ENCODE results near the gene SELPLG. TPM values are rescaled to one million over a fixed set of nuclear protein-coding genes. Genes with fewer than 3 reads are reported as not detected.
"Not testable (repeated sequence)": the region's sequence is repeated elsewhere in the genome, so short reads cannot be mapped to it uniquely, and the experiment has no call there.

The SELPLG gene, protein sequence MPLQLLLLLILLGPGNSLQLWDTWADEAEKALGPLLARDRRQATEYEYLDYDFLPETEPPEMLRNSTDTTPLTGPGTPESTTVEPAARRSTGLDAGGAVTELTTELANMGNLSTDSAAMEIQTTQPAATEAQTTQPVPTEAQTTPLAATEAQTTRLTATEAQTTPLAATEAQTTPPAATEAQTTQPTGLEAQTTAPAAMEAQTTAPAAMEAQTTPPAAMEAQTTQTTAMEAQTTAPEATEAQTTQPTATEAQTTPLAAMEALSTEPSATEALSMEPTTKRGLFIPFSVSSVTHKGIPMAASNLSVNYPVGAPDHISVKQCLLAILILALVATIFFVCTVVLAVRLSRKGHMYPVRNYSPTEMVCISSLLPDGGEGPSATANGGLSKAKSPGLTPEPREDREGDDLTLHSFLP
- total RNA-seq: 4.3 TPM

DNA sequence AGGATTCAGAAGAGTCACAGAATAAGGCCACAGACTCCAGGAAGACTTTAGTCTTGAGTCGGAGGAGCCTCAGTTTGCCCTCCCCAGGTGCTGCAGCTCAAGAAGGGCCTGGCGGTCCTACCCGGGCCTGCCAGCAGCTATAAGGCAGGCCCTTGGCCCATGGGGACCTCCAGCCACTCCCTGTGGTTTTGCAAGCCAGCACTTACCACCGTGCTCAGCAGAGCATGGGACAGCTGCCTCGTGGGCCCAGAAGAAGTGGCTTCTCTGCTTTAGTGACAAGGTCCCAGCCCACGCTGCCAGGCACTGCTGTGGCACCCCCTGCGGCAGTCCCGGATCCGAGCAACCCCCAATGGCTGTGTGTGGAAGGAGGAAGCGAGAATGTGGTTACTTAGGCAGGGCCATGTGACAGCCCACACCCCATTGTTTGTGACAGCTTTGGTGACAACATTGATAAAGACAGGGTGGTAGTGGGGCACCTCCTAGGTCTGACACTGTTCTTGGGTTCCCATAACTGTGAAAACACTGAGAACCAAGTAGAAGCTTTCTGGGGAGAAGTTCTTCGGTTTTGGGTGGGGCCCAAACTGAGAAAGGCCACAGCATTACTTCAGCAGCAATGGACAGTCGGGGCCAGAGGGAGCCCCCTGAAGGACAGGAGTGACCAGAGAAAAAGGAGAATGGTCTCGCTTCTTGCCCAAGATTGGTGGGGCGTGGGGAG lies at the start of gene SELPLG:
Gene SELPLG (minus strand): TSS at position 361 of the 715 bp plus-strand sequence. CDS start 9,587 bp downstream, outside the sequence.
- peak; percentile 67 for DNase-seq (ENCODE audit: low spot score)

DNA sequence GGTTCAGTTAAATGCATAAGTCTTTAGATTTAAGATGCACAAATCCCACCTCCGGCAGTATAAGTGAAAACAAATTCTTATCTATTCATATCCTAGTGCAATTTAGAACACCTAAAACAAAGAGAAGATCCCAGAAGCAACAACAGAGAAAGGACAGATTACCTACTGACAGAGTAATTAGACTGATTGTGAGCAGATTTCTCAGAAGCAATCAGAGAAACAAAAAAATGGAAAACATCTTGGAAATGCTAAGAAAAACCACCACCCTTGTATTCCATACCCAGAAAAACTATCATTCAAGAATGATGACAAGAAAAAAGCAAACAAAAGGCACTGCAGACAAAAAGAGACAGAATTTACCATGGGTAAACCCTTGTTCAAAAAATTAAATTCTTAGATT lies 47.6 kb upstream of the SELPLG start:
- DNase-seq (ENCODE audit: low spot score): no peak

DNA sequence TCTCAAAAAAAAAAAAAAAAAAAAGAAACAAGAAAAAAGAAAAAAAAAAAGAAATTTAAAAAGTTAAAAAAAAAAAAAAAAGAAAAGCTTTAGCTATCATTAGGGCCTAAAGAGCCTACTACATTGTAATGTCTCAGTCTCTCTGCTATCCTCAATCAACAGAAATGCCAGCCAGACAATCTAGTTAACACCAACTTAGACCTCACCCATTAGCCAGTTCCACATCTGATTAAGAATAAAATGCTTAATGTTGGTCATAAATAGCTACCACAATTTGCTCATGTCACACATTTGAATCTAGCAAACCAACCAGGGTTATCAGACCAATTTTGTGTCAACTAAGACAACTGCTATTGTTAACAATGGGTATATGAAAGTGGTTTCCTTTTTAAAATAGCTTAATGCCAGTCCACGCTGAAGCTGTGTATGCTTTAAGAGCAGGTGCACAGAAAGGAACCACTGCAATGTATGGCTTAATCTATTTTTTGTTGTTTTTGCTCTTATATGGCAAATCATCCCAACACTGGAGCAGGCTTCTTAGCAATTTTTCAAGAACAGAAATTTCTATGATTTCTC lies 45.5 kb upstream of the SELPLG start:
- DNase-seq (ENCODE audit: low spot score): no peak

DNA sequence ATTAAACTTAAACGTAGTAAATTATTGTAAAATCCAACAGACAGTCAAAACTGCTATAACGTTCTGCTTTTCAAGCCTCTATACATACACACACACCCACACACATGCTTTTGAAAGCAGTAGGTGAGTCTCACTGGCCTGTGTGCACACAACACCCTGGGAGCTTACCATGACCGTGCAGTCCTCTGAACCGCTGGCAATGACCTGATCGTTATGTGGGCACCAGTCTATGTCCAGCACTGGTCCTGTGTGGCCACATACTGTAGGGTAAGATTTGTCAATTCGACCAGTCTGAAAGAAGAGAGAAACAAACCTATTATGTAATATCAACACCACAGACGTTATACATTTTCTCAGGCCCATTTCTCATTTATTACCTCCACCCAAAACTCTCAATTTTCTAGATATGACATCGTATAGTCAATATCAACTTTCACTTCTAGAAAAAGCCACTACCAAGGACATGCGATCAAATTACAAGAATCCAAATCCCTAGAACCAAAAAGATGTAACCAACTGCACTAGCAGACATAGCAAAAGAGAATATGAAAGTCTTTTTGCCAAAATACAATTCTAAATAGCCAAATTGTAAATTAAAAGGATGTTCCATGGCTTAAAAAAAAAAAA lies 44.5 kb upstream of the SELPLG start:
- no peak for DNase-seq (ENCODE audit: low spot score)

DNA sequence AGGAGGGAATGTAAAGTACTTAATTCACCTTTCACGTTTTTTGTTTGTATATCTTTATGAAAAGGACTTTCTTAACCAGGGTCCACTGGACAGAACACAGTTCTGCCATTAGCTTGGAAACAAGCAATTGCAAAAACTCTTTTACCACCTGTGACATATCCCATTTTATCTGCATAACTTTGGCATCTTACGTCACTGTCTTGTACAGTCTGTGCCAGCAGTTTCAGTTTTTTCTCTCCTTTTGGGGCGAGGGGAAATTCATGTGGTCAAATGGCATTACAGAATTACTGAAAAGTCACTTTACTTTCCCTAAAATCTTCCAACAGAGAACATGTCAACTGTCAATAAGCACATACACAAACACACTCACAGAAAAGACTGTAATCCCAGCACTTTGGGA lies 43.7 kb upstream of the SELPLG start:
- no peak for DNase-seq (ENCODE audit: low spot score)

DNA sequence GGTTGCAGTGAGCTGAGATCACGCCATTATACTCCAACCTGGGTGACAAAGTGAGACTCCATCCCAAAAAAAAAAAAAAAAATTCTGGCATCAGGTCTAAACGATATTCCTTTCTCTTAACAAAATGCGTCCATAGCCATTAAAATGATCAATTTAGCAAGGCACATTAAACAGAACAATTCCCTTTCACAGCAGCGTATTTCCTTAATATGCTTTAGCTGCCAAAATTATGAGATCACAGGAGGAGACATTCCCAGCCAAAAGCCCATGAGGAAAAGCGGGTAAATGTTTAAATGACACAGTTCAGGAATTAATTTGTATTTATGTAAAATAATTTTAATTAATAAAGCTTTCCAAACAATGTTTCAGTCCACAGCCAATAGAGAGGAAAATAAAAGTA lies 43.0 kb upstream of the SELPLG start:
- DNase-seq (ENCODE audit: low spot score): no peak

DNA sequence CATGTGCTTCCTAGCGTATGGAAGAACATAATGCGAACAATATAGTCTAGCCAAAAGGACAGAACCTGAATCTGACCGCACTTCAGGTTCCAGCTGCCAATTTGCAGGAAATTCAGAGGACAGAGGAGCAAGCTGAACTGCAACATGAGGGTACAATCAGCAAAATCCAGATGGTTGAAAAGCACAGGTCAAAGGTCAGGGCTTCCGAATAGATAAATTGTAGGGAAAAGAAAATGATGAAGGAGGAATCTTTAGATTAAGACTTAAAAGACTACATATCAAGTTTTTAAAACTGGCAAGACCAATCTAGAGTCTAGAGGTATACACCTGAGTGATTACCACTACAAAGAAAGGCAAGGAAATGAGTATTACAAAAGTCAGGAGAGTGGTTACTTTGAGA lies 42.1 kb upstream of the SELPLG start:
- no peak for DNase-seq (ENCODE audit: low spot score)

DNA sequence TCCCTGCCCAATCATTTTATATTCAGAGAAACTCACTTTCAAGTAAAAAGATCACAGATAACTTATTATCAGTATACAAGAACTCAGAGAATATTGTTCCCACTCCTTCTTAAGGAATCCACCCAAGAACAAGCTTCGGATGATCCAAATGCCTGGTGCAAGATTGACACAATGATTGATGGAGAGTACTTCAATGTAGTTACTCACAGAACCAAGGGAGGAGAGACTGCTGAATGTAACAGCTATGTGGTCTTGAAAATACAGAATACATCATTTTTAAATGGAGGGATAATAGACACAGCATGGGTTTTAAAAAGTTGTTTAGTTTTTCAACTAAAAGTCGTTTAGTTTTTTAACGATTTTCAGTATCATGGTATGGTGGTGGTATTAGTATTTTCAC lies 38.4 kb upstream of the SELPLG start:
- no peak for DNase-seq (ENCODE audit: low spot score)

DNA sequence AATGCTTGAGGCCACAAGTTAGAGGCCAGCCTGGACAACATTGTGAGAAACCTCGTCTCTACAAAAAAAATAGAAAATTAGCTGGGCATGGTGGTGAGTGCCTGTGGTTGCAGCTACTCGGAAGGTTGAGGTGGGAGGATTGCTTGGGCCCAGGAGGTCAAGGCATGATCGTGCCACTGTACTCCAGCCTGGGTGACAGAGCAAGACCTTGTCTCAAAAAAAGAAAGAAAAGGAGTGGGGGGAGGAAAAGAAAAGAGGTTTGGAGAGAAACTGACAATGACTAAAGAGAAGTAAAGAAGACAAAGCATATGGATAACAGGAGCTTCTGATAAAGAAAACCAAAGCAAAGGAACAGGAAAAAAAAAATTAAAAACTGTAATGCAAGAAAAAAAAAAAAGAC lies 37.4 kb upstream of the SELPLG start:
- DNase-seq (ENCODE audit: low spot score): no peak

DNA sequence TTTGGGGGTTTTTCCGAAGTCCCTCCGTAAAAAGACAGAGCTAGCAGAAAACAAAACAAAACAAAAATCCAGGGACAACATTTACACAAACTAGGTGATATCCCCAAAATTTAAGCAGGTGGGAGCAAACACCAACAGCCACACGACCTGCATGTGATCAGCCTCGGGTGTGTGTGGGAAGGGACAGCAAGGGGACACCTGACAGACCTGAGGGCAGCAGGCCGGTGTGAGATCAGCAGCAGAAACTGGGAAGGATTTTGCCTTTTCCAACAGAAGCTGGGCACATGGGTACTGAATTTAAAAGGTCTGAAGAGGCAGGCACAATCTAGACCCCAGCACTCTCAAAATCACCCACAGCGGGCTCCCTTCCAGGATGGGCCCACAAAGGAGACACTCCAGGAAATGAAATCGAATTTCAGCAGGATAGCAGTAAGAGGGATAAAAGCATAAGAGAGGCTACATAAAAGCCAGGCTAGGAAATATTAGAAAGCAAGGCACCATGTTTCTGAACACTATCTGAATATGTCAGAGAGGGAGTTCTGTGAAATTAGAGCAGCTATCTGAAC lies 36.5 kb upstream of the SELPLG start:
- DNase-seq (ENCODE audit: low spot score): no peak

DNA sequence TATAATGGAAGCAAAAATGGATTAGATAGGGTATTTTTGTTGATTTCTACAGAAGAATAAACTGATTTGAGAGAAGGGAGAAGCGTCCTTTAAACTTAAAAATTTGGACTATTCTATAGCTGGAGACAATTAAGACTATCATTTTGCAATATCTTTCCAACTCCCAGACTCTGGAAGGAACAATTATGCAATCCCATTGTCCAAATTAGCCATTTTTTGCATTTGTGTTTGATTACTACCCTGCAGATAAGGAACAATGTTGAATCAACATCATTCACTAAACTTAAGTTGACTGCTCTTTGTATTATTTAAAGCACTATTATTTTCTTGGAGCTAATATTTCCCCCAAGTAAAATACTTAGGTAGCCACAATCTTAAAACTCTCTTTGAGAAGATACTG lies 34.8 kb upstream of the SELPLG start:
- no peak for DNase-seq (ENCODE audit: low spot score)

DNA sequence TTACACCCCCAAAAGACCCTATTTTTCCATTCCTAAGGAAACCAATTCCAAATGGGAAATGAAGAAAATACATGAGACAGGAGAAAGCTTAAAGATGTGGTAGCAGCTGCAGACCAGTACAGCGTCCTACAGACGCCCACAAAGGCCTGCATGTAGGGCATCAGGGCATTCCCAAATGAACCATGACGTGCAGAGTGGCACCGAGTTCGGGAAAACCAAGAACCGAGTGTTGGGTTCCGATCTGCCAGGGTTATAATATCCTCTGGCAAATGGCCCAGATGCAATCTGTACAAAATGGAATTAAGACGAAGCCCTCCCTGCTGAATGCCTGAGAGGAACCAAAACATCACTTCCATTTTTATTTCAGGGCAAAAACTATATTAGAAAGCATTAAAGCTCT lies 34.4 kb upstream of the SELPLG start:
- no peak for DNase-seq (ENCODE audit: low spot score)

DNA sequence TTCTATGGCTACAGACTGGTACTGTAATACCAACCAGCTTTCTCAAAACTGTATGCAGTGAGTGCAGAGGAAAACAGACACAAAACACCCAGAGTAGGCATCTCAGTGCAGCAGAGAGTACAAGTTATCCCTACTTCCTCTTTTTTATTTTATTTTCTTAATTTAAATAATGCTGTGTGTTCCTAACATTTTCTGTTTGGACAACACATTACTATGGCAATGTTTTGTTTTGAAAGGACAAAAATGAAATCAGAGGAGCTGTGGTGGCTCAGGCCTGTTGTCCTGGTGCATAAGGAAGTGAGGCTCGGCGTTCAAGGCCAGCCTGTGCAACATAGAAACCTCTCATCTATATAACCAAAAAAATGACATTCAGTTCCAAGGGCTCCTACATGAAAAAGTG lies 33.7 kb upstream of the SELPLG start:
- DNase-seq (ENCODE audit: low spot score): no peak

DNA sequence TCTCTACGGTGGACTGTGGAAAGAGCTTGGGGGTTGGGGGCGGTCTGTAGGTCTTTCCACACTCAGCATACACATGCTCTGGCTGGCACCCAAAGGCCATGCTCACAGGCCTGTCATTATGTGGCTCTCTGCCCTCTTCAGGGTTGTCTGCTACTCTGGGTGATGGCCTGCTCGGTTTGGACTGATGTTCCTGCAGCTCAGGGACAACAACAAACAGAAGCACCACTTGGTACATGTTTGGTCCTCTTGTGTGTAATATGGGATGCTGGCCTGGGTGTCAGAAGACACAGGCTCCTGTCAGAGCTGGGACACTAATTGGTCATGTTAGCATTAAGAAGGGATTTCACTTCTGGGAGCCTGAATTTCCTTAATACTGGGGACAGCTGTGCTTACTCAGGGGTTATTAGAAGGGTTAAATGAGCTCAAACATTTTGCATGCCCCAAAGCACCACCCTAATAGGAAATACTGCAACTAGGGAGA lies 32.7 kb upstream of the SELPLG start:
- DNase-seq (ENCODE audit: low spot score): no peak

DNA sequence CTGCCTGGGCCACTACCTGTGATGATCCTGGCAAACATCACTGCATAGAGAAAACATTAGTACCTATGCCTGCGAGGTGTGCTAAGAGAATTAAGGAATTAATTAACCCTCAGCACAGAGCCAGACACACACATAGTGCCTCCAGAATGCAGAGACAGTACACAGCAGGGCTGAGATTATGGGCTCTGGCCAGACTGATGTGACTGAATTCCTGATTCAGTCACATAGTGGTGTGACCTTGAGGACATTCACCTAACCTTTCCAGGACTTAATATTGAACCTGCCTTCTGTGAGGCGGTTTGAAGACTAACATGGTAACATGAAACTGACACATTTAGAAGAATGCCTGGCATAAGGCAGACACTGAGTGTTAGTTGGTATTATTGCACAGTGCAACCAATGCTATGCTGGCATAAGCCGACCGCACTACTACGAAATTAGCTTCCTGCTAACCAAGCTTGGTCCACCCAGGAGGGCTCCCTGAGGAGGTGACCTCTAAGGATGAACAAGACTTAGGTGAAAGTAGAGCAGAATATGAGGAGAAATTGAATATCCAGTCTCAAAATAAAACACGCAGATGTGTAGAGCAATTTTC lies 32.0 kb upstream of the SELPLG start:
- no peak for DNase-seq (ENCODE audit: low spot score)

DNA sequence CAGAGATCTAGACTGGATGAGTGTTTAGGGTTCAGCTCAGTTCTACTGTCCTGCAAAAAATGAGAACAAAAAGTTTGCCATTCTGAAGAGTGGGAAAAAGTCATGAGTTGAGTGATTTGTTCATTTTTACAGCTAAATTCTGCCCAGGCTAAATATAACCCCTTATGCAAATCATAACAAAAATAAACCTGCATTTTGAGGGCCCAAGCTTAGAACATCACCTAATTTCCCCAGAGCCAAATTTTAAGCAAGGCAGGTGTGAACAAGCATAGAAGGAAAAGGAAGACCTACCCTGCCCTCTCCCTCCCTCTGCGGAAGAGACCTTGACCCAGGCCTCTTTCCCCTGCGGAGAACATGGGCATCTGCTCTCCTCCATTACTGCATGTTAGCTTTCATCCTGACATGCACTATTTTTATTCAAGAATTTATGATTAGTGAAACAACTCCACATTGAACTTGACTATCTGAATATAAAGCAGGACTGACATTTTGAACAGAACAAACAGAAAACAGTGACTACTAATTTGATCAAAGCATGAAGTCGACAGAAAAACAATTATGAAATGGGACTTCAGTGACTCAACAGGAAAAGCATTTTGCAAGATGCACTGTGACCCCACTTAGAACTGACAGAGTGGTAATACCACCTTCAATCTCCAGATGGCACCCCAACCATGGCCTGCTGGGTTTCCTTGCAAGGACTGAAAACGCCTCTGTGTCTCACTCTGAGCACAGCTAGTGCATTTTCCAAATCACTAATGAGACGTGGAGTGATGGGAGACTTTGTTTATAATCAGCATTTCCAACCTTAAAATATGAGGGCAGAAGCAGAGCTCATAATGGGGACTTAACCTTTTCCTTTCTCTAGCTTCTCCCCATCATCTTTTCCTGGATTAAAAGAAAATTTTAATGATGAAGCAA lies 30.9 kb upstream of the SELPLG start:
- peak; percentile 92 for DNase-seq (ENCODE audit: low spot score)

DNA sequence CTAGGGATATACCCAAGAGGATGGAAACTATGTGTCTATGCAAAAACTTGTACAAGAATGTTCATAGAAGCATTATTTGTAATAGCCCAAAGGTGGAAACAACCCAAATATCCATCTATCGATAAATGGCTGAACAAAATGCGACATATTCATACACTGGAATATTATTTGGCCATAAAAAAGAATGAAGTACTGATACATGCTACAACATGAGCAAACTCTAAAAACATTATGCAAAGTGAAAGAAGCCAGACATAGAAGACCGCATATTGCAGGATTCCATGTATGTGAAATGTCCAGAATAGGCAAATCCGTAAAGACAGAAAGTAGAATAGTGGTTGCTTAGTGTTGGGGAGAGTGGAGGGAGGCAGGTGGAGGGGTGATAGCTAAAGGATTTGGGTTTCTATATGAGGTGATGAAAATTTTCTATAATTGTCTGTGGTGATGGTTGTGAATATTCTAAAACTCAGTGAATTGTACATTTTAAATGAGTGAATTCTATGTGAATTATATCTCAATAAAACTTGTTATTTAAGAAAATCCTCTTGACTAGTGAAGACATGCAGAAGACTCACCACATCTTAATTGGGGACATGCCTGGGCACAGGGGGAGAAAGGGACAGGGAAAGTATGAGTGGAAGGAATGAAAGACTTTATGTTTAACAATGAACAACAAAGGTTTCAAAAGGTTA lies 29.8 kb upstream of the SELPLG start:
- DNase-seq (ENCODE audit: low spot score): no peak

DNA sequence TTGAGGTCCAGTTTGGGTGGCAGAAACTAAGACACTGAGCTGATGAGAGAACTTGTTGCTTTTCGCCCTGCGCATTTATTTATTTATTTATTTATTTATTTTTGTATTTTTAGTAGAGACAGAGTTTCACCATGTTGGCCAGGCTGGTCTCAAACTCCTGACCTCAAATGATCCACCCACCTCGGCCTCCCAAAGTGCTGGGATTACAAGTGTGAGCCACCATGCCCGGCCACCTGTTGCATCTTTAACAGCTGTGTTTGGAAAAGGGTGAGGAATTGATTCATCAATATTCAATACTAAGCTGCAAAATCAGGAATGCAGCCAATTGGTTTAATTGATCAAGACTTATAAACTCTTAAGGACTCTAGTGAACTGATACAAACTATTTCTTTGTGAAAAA lies 24.4 kb upstream of the SELPLG start:
- DNase-seq (ENCODE audit: low spot score): not testable (repeated sequence)

DNA sequence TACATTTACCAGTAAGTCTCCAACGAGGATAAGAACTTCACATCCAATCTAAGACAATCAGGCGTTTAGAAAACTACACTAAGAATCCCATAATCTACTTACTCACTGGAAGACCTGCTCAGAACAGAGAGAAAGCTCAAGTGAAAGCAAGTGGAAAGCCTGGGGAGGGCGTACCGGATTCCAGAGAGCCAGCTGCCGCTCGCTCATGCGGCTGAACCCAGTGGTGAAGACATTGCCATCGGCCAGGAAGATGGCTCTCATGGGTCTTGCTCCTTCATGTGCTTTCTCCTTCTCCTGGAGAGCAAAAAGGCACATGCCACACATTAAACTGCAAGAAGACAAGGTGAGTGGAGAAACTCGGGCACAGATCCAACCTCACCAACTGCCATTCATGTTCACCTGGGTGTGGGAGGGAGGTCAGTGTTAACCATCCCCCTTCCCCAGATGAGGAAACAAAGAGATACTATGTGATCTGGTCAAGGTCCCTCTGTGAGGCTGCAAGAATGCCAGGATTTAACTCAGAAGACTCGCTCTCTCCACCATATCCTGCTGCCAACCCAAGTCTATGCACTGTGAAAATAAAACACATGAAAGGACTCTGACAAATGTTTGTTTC lies 23.5 kb upstream of the SELPLG start:
- DNase-seq (ENCODE audit: low spot score): no peak
